ENCODE measurements around the gene SMCHD1.

SMCHD1 gene

DNA sequence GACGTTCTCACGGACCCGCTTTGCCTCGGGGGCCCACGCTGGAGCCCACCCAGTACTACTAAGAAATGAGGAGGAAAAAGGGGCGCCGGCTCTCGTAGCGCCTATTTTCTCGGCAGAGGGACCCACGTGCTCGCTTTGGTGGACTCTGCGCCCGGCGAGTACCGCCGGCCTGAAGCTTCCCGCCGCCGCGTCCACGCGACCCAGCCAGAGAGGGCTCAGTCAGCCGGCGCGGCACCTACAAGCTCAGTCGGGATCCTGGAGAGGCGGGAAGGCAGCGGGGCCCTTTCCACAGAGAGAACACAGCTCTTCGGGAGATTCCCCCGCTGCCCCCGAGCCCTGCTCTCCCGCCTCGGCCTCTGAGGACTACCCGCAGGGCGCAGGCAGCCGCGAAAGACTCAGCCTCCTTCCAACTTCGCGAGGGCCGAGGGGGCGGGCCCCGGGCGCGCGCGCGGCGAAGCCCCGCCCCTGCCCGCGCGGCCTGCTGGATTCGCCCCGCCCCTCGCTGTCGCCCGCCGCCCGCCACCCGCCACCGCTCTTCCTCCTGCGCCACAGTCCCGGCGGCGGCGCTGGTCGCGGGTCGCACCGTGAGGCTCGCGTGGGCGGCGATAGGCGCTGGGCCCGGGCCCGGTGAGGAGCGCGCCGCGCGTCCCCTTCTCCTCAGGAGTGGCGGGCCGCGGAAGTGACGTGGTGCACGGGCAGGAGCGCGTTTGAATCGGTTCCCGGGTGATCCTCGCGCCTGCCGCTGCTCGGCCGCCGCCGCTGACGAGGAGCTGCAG, at the start of gene SMCHD1:
Gene SMCHD1 (plus strand): TSS at position 549 of the 776 bp plus-strand sequence. CDS start 350 bp downstream, outside the sequence.
- peak; percentile 95 for DNase-seq

DNA sequence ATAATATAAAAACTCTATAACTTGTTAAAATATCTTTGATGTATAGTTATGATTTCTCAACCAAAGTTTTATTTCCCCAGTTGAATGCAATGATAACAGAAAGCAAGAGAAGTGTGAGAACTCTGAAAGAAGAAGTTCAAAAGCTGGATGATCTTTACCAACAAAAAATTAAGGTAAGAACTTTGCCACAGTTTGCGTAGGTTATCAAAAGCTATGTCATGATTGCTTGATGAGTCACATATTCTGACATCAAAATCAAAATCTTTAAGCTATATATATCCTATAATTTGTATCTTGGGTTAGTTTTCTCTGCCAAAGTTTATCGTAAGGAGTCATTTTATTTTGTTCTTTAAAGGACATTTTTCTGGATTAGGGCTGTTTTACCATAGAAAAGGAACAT, 49.2 kb upstream of the SMCHD1 start:
- DNase-seq = no peak

DNA sequence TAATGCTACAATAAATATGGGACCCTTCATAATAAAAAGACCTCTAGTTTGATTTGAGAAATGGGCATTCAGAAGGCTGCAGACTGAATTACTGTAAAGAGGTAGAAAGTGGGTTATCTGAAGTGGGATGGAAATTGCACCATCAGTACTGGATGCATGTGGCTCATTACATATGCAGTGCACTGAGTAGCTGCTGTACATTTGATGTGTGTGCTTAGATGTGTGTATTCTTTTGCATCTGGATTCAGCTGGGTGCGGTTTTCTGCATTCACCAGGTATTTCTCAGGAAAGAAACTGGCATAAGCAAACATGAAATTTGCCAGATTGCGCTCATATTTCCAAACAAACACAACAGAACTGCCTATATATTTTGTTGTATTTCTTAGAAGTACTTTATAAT, 45.9 kb upstream of the SMCHD1 start:
- no peak for DNase-seq

DNA sequence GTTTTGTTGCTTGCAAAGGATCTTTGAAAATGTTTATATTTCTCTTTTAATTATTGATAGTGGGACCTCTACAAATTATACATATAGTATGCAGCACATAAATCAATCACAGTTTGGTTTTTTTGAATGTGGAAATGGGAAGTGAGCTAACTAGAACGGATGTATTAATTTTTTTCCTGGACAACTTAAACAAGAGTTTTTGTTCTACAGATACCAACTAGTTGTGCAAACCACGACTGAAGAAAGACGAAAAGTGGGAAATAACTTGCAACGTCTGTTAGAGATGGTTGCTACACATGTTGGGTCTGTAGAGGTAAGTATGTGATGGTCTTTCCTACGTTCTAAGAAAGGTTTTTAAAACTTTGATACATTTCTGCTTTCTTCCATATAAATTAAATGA, 45.0 kb upstream of the SMCHD1 start:
- no peak for DNase-seq

DNA sequence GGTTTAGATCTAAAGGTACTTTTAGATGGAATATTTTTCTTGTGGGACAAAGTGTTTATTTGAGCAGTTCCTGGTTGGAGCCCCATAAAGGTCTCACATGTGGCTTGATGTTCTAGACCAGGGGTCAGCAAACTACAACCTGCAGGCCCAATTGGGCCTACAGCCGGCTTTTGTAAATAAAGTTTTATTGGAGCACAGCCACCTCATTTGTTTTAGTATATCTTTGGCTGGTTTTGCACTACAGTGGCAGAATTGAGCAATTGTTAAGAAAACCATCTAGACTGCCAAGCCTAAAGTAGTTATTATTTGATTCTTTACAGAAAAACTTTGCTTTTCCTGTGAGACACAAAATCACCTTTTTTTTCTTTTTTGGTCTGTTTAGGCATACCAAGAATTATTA, 42.5 kb upstream of the SMCHD1 start:
- no peak for DNase-seq

DNA sequence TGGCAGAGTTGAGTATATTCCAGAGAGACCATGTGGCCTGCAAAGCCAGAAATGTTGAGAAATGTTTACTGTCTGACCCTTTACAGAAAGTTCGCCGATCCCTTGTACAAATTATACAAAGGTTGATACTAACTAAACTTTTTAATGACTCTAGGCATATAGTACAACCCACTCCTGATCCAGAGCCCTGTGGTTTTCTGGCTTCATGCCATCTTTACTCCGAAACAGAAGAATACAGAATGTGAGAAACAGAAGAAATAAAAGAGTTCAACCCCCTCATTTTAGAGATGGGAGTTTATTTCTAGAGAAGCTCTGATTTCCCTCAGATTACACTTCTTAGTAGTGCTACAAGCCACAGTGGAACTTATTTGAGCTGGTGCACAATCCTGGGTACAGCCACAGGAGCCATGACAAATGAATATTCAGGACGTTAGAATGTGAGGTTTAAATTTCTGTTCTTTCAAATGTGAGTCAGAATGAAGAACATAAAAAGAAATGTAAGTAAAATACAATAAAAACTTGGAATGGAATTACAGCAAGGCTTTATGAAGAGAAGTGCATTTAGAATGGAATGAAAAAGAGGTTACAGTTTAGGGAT, 38.0 kb upstream of the SMCHD1 start:
- DNase-seq = no peak

DNA sequence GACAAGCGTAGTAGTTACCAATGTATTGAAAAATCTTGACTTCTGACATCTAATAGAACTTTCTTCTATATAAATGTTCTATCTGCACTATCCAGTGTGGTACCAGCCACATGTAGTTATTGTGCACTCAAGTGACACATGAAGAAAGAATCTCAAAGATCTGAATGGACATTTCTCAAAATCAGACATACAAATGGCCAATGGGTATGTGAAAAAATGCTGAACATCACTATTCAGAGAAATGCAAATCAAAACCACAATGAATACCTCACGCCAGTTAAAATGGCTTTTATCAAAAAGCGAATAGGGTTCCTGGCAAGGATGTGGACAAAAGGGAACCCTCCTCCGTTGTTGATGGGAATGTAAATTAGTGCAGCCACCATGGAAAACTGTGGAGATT, 37.5 kb upstream of the SMCHD1 start:
- no peak for DNase-seq

DNA sequence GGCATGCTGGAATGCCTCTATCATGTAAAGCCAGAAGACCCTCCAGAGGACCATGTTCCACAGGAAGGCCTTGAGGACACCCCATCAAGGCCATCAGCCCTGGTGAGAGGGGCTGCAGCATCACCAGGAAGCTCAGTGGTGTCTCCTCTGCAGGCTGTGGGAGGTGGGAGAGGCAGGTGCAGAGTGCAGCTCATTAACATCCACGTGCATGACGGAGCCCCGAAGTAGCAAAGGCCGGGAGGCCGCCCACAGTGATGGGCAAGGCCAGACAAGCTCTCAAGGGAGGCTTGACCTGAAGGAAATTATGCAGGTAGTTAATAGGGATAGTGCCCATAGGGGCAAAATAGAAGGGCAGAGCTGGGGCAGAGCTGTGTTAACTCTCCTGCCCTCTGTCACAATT, 30.3 kb upstream of the SMCHD1 start:
- no peak for DNase-seq

DNA sequence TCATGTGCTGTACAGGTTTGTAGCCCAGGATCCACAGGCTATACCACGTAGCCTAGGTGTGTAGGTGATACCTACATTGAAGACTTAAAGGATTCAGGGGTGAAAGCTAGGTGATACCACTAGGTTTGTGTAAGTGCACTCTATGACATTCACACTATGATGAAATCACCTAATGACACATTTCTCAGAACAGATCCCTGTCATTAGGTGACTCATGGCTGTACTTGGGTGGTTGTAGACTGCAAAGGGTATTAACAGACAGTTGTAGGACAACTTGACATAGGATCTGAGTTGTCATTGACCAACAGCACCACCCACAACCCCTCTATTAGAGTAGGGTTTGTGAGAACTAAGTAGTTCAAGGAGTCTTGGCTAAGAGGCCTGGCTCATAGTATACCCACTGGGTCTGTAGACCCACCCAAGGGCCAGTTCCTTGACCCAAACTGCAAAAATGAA, 27.7 kb upstream of the SMCHD1 start:
- no peak for DNase-seq

DNA sequence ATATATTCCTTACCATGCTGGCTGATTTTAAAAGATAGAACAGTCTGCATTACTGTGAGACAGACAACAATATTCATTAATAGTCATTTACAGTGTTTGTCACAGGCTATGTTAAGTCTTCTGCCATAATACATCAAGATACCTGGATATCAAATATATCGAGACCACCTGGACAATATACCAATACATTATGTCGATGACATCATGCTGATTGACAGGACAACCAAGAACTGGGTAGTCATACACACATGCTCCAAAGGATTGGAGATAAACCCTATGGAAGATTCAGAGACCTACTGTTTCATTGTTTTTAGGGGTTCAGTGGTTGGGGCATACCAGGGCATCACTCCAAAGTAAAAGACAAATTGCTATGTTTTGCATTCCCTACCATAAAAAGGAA, 26.5 kb upstream of the SMCHD1 start:
- no peak for DNase-seq

DNA sequence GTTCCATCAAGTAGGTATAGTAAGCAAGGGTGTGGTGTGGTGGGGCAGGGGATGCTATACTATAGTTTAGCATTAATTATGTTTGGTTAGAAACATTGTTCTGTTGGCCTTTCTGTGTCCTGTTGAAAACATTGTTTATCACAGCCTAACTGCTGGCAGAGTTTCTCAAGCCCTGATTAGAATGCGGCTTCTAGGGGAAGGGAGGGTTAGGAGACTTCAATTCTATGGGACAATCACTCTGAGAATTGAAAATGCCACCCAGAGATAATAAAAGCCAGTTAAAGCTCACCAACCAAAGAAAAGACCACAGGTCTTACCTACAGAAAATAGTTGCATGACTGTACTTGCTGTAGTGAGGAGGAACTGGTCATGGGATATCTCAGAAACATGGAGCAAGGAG, 19.9 kb upstream of the SMCHD1 start:
- DNase-seq = no peak

DNA sequence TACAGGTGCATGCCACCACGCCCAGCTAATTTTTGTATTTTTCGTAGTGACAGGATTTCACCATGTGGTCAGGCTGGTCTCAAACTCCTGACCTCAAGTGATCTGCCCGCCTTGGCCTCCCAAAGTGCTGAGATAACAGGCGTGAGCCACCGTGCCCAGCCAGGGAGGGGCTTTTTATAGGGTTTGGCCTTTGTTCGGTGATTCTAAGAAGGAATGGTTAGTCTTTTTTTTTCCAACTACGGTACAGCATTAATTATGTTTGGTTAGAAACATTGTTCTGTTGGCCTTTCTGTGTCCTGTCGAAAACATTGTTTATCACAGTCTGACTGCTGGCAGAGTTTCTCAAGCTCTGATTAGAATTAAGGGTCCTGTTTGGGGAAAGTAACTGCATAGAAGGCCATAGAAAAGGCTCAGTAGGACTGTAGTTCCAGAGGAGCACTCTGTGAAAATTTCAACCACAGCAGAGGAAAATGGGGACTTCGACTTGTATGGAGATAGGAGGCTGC, 19.3 kb upstream of the SMCHD1 start:
- no peak for DNase-seq

DNA sequence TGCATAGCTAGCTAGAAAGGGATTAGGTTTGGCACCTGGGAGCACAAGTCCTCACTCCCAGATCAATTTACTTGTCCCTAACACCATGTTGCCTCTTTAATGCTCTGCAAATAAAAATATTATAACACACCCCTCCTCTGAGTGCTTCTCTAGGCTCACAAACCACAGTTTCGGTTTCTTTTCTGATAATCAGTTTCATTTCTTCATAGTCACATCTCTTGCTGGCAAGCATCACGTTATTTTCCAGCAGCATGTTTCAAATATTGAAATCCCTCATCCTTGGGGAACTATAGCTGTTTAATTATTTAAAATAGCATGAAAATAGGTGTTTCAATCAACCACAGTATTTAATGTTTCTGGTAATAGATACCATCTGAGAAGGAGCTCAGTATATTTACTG, 13.9 kb upstream of the SMCHD1 start:
- no peak for DNase-seq

DNA sequence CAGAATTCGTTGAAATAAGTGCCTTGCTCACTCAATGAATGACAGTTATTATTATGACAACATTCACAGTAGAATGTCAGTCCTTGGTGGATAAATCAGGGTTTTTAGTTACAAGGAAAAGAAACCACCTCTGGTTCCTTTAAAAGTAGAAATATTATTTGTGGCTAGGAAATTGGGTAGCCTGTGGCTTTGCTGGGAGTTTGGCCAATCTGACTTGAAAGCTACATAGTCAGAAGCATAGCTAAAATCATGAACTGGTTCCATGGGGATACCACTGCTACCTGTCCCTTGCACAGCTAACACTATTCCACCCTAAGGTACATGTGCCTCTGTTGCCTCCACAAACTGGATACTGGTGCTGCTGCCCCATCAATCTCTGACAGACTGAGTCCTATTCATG, 12.8 kb upstream of the SMCHD1 start:
- no peak for DNase-seq

DNA sequence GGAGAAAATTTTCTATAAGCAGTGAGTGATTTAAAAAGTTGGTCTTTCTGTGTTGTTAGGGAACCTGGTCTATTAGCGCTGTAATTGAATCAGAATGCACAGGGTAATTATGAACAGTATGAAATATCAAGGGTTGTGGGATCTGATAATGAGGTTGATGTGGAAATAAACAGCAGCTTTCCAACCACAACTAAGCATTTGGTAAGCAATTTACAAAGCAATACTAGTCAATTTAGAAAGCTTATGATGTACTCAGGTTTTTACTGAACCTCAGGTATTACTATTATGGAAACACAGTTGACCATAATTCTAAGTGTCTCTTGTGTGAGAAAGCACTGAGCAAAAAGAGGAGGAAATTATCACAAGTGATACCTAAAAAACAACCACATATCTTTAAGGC, 11.0 kb upstream of the SMCHD1 start:
- DNase-seq = no peak

DNA sequence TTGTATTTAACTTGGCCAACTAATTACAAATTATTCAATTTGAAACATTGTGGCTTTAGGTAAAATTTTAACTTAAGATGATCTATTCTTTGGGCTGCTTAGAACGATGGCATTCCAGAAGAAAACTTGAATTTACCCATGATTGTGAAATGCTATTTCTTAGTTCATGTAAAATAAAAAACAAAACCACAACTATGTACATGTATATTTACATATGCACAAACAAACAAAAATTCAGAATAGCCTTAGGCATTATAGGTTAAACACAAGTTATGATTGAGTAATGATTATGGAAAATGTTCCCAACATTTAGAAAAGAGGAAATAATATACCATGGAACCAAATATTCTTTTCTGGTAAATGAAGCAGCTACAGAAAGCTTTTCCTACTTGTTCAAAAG, 3.5 kb upstream of the SMCHD1 start:
- no peak for DNase-seq

DNA sequence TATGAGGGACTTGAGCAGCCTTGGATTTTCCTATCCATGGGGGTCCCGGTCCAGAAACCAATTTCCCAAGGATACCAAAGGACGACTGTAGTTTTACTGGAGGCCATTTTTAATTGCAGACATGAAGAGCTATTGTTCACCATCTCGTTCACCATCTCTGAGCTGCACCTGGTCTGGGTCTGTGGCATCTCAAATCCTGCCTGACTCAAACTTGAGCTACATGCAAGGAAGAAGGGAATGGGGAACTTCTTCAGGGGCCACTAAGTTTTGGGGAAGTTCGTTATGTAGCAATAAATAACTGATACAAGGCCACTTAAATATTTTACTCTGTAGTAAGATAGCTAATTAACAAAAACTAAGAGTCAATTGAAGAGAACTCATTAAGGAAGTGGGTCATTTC, 2.1 kb upstream of the SMCHD1 start:
- no peak for DNase-seq

DNA sequence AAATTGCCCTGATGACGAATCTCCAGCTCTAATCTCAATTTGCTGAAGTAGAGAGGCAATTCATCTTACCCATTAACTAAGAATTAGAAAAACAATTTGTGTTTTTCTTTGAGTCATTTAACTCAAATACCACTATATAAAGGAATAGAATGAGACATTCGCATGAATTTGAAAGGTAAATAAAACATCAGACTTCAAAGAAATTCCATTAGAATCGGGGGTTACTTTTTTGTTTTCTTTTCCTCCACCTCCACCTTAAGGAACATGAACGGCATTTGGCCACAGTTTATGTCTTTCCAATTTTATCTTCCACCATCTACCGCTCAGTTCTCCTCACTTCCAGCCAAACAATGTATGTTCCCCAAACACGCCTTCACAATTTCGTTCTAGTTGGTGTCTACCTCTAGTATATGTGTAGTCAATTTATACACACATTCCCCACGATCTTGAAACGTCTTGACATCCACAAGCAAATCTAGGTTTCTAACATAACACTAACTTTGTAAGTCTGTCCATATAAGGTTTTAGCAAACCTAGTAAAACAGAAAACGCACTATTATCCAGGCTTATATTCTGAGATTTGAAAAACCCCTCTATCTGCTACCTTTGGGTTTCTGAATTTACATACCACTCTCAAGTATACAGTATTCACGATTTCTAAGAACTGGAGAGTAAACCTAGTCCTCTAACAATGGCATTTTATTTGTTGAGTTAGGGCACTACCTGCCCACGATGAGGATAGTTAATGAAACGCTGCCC, 1.2 kb upstream of the SMCHD1 start:
- no peak for DNase-seq

DNA sequence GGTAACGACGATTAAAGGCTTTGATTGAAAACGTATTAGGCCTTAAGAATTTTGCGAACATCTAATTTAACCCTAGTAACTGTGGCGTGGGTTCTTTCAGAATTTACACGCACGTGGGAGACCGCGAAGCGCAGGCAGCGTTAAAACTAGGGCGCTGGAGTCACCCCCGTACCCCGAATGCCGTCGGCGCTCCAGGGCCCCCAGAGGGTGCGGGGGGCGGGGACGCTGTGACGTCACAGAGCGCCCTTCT, 673 bp upstream of the SMCHD1 start:
- DNase-seq = peak; percentile 88

DNA sequence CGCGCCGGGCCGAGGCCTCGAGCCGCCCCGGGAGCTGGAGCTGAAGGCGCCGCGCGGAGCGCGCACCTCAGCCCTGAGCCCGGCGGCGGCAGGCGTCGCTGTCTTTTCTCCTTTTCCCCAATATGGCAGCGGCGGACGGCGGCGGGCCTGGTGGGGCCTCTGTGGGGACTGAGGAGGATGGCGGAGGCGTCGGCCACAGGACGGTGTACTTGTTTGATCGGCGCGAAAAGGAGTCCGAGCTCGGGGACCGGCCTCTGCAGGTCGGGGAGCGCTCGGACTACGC, 369 bp downstream of the SMCHD1 start:
- DNase-seq = no peak

DNA sequence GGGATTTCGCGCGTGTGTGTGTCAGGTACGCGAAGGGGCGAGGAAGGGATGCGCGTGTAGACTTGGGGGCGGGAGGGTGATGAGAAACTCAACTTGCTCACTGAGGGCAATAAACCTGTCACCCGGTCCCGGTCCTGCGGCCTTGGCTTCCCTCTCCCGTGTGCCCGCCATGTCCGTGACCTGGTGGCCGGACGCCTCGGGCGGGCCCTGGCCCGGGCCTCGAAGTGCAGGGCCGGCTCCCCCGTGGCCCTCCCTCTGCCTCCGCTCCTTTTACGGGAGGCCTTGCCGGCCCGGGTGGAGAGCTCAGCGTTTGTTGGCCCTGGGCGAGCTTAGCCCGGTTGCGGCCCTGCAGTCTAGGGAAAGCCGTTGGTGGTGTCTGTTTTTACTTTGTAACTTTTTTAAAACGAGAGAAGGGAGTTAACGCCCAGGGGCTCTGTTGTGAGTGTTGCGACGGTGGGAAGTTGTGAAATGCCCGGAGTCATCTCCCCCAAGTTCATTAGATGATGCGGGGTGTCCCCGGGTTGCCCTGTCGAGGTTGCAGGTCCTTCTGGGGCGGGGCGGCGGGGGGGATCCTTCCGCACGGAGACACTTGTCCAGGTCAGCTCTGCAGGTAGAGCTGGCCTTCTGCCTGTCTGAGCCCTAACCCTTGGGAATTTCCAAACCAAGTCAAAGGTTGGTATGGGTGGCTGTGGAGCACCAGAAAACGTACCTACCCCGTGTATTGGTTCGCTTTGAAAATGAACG, 883 bp downstream of the SMCHD1 start:
- peak; percentile 36 for DNase-seq

DNA sequence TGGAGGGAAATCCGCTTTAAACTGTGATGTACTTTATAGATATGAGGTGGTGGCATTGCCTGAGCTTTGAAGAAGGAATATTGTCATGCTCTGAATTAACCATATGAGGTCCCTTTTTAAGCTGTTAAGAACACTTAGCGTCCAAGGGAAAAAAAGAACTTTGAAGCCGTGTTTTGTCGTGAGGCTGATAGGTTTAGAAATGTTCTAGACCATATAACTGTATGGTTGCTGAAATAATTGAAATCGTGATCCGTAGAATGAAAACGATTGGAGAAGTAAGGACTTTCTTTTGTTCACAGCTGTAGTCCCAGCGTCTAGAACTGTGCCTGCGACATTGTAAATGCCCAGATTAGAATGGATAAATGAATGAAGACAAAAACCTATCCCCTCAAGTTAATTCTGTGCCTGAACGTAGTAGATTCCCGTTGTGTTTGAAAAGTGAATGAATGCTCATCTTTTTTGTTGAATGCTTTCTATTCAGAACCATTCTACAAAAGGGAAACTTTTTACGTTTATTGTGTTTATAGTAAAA, 1.5 kb downstream of the SMCHD1 start:
- no peak for DNase-seq

DNA sequence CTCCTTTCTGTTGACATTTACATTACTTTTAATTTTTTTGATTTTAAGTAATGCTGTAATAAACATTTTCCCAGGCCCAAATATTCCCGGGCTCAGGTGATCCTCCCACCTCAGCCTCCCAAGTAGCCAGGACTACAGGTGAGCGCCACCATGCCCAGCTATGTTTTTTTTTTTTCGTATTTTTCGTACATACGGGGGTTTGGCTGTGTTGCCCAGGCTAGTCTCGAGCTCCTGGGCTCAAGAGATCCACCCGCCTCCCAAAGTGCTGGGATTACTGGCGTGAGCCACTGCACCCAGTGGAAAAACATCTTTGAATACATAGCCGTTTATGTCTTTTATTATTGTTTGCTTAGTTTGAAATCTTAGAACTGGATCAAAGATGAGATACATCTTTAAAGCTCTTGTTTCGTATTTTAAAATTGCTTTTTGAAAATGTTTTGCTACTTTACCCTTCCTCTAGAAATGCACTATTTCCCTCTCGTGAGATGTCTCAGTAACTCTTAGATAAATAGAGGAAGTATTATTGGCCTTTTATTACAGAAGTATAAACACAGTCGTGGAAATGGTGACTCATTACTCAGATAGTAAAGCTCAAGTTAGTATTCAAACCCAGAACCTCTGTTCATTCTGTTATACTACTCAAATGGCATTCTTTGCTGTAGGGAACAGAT, 2.4 kb downstream of the SMCHD1 start:
- DNase-seq = no peak

Data from activated CD8-positive, alpha-beta memory T cell treated with anti-CD3 and anti-CD28 coated beads, Interleukin-2, amount 50 U/mL, for 4 hours (primary cell).